Vagina (tissue), 2 donors: ENCODE data around the gene NUDT13.

Experiments used
- POLR2A ChIP-seq, 2 donors: fragments of 450-650 bp; IDR thresholded peaks; one replicate each; pipeline ENCODE4 v1.6.1; 2017; ENCODE audit warnings: antibody characterized with exemption in 2 of 2, mild to moderate bottlenecking in 2 of 2, moderate library complexity in 2 of 2
- POLR2AphosphoS5 ChIP-seq, 2 donors: sonication (generic); formaldehyde crosslinking; IDR thresholded peaks; one replicate each; pipeline ENCODE4 v1.9.0; 2017; ENCODE audit warnings: antibody characterized with exemption in 2 of 2, mild to moderate bottlenecking in 2 of 2, low read depth in 1 of 2; ENCODE audit not compliant: insufficient read depth in 1 of 2
- TF ChIP-seq, protein P1 (sequence below), 3 experiments: fragments of 450-650 bp in 2 of 3; fragments of 200-600 bp in 1 of 3; sonication (generic) in 1 of 3; IDR thresholded peaks; one replicate each; pipeline ENCODE4 v1.5.1; 2017 to 2019; ENCODE audit warnings: antibody characterized with exemption in 3 of 3, mild to moderate bottlenecking in 2 of 3, moderate library complexity in 2 of 3

DNA sequence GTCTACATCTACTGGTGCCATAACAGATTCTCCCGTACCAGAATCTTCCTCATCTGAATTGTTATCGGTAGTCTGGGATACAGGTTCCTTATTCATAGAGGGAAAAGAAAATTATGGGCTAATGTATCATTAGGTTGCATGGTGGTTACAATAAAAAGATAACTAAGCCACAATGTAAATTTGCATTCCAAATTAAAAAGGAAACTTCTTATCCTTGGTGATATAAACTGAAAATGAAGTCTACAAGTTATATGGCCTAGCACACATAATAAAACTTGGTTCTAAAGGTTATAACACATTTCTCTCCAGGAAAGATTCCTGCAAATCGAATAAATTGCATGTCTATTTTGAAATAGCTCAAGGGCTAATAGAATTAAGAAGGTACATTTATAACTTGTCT is 24.5 kb downstream of the NUDT13 start:
- TF ChIP-seq, protein P1, sequence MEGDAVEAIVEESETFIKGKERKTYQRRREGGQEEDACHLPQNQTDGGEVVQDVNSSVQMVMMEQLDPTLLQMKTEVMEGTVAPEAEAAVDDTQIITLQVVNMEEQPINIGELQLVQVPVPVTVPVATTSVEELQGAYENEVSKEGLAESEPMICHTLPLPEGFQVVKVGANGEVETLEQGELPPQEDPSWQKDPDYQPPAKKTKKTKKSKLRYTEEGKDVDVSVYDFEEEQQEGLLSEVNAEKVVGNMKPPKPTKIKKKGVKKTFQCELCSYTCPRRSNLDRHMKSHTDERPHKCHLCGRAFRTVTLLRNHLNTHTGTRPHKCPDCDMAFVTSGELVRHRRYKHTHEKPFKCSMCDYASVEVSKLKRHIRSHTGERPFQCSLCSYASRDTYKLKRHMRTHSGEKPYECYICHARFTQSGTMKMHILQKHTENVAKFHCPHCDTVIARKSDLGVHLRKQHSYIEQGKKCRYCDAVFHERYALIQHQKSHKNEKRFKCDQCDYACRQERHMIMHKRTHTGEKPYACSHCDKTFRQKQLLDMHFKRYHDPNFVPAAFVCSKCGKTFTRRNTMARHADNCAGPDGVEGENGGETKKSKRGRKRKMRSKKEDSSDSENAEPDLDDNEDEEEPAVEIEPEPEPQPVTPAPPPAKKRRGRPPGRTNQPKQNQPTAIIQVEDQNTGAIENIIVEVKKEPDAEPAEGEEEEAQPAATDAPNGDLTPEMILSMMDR (IDR thresholded peaks at IDR 0.05) = no peak
- no peak for TF ChIP-seq POLR2A (IDR thresholded peaks at IDR 0.05)
- no peak for TF ChIP-seq POLR2AphosphoS5 (IDR thresholded peaks at IDR 0.05; ENCODE audit: insufficient read depth in 1 of 2, low read depth in 1 of 2)
